ENCODE measurements around the gene TESMIN.

DNA sequence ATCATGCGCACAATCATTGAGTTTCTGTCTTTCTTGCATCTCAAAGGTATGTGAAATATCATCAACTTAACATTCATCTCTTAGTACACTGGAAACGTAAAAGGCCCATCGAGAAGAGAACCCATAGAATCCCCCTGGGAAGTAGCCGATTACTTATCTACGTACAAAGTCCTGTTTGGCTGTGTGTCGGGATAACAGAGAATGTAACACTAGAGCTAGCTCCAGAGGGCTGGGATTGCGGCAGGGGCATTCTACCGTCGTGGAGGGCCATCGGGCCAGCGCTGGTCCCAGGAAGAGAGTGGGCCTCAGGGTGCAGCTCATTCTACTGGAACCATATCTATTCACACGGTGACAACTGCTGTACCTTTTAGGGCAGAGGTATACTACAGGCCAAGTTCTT is 62.4 kb downstream of the TESMIN start:
- TF ChIP-seq CTCF (conservative IDR thresholded peaks at IDR 0.05; ENCODE audit: low read depth, low read length) (no peak), EZH2 (IDR thresholded peaks at IDR 0.05; ENCODE audit: borderline replicate concordance, low read depth, low read length, poor library complexity, severe bottlenecking) (no peak)
